GM12878 (cell line): Measurements from ENCODE around the gene PLD4. TPM values are rescaled to one million over a fixed set of nuclear protein-coding genes. Genes with fewer than 3 reads are reported as not detected.

Experiments used
- ATAC-seq: fragments of 200-7000 bp; cut with Tn5 transposase; 3 replicates; pipeline ENCODE4 v1.9.1; 2020; ENCODE audit warnings: mild to moderate bottlenecking, moderate library complexity
- BruUV-seq: library from RNA; stranded (reverse); fragments of 400-500 nt; replicated peaks from 2 replicates; lab custom pipeline; 2021; lab: Mats Ljungman, UMichigan
- CTCF ChIA-PET: fragments of 300-600 bp; sonication (Branson Sonifier 250); formaldehyde crosslinking; extraction: SDS; loops from one replicate; lab custom pipeline; 2021; ENCODE audit warnings: inconsistent platforms; lab: Yijun Ruan, JAX
- POLR2A ChIA-PET: fragments of 350-600 bp; formaldehyde crosslinking; extraction: SDS; loops from one replicate; lab custom pipeline; 2021; ENCODE audit warnings: inconsistent platforms; lab: Charles Lee
- RAD21 ChIA-PET: fragments of 300-600 bp; sonication (Branson Sonifier 250); formaldehyde crosslinking; loops from one replicate; lab custom pipeline; 2023; ENCODE audit warnings: antibody characterized with exemption; ENCODE audit not compliant: unreplicated experiment; lab: Charles Lee
- SMC1A ChIA-PET: fragments of 300-600 bp; sonication (Branson Sonifier 250); formaldehyde crosslinking; loops from one replicate; lab custom pipeline; 2023; ENCODE audit not compliant: unreplicated experiment, uncharacterized antibody; lab: Charles Lee
- DNase-seq: peaks from one replicate; pipeline ENCODE4 v3.0.0-alpha.2; 2011; ENCODE audit warnings: low read depth, low spot score
- FAIRE-seq: peaks from 3 replicates; lab custom pipeline; 2011; peaks lifted over from hg19 to GRCh38; lab: Jason Lieb, UNC
- H2AFZ ChIP-seq: 2 replicates; pipeline ENCODE4 v1.6.0; 2011; ENCODE audit warnings: low read depth, low read length, control low read depth; ENCODE audit not compliant: control insufficient read depth
- H3K27ac ChIP-seq: 2 replicates; pipeline ENCODE4 v1.5.1; 2011; ENCODE audit warnings: control low read depth; ENCODE audit not compliant: control insufficient read depth, insufficient read depth
- H3K27me3 ChIP-seq, 2 experiments: replicated peaks in 1 of 2; 2 replicates each; pipeline versions ENCODE4 v1.6.0 to v1.6.1; 2011; ENCODE audit warnings: low read length in 1 of 2; ENCODE audit not compliant: control insufficient read depth in 2 of 2, insufficient read depth in 2 of 2
- H3K36me3 ChIP-seq, 2 experiments: 2 replicates each; pipeline ENCODE4 v1.5.1; 2011; ENCODE audit warnings: low read length in 1 of 2; ENCODE audit not compliant: control insufficient read depth in 2 of 2, insufficient read depth in 2 of 2
- H3K4me1 ChIP-seq: 2 replicates; pipeline ENCODE4 v1.6.1; 2011; ENCODE audit warnings: mild to moderate bottlenecking, low read length, moderate library complexity, mixed read lengths; ENCODE audit not compliant: control insufficient read depth, insufficient read depth
- H3K4me2 ChIP-seq: 2 replicates; pipeline ENCODE4 v1.6.0; 2011; ENCODE audit warnings: control low read depth; ENCODE audit not compliant: control insufficient read depth, insufficient read depth
- H3K4me3 ChIP-seq: fragments of 200-600 bp; sonication (generic); 2 replicates; pipeline ENCODE4 v1.5.1; 2016
- H3K79me2 ChIP-seq: 2 replicates; pipeline ENCODE4 v1.6.0; 2011; ENCODE audit warnings: low read length; ENCODE audit not compliant: control insufficient read depth, insufficient read depth
- H3K9ac ChIP-seq: 2 replicates; pipeline ENCODE4 v1.8.0; 2011; ENCODE audit warnings: low read length, control low read depth, mixed read lengths; ENCODE audit not compliant: control insufficient read depth, insufficient read depth
- H3K9me3 ChIP-seq: replicated peaks from 3 replicates; pipeline ENCODE4 v1.5.1; 2011; ENCODE audit warnings: mild to moderate bottlenecking, low read length; ENCODE audit not compliant: control insufficient read depth, insufficient read depth
- H4K20me1 ChIP-seq: 2 replicates; pipeline ENCODE4 v1.6.0; 2011; ENCODE audit not compliant: control insufficient read depth, insufficient read depth
- BCL11A ChIP-seq: IDR thresholded peaks from 2 replicates; pipeline ENCODE4 v1.6.1; 2011; ENCODE audit warnings: low read depth, low read length
- MXI1 ChIP-seq: fragments of 150-350 bp; IDR thresholded peaks from 2 replicates; pipeline ENCODE4 v1.6.1; 2011; ENCODE audit warnings: low read depth, mild to moderate bottlenecking, inconsistent platforms, low read length, improper control_type of control experiment
- RUNX3 ChIP-seq: IDR thresholded peaks from 2 replicates; pipeline ENCODE4 v1.6.1; 2012; ENCODE audit warnings: low read length, inconsistent platforms
- ZNF592 ChIP-seq: fragments of 450-650 bp; IDR thresholded peaks from 2 replicates; pipeline ENCODE4 v1.6.1; 2017; ENCODE audit warnings: mild to moderate bottlenecking, moderate library complexity
- WGBS: methylation state at CpG from one replicate; pipeline ENCODE4 v1.1.6; 2016; ENCODE audit warnings: low lambda C conversion rate; ENCODE audit not compliant: insufficient replicate concordance, insufficient coverage; ENCODE audit errors: missing lambda C conversion rate; 5-methylcytosine and 5-hydroxymethylcytosine counted together
- in situ Hi-C: fragments of 300-500 bp; cut with MboI; formaldehyde crosslinking; loops from 9 replicates; pipeline ENCODE4 v1.14.3; 2018; ENCODE audit warnings: mixed read lengths
- intact Hi-C: fragments of 100-400 bp; cut with micrococcal nuclease; formaldehyde crosslinking; loops from one replicate; pipeline ENCODE4 v1.14.2; 2022; ENCODE audit not compliant: unreplicated experiment
- polyA plus RNA-seq, 11 experiments: library from polyadenylated mRNA; depleted of rRNA in 4 of 11; unstranded in 6 of 11; stranded (reverse) in 5 of 11; fragments of >200 nt; fragmentation: Nextera tagmentation in 4 of 11; fragmentation: Illumina TruSeq in 1 of 11; extraction: Ambion mirVana in 4 of 11; extraction: Trizol in 1 of 11; gene quantifications; 1 replicate in 1 of 11; 2 replicates in 10 of 11; pipeline versions ENCODE4 v1.2.1 to v1.2.3, GENCODE V29; 2011 to 2016; ENCODE audit warnings: inconsistent platforms in 2 of 11, missing spikeins in 2 of 11, low read depth in 1 of 11
- total RNA-seq, 4 experiments: library from RNA; depleted of rRNA in 3 of 4; stranded (reverse); fragments of >200 nt in 3 of 4; fragmentation: Illumina TruSeq in 1 of 4; extraction: Trizol in 1 of 4; gene quantifications; 2 replicates each; pipeline versions ENCODE4 v1.2.1 to v1.2.3, GENCODE V29; 2013 to 2021
- TF ChIP-seq, protein P1 (sequence below): fragments of 150-350 bp; IDR thresholded peaks from 2 replicates; pipeline ENCODE4 v1.6.1; 2016; ENCODE audit warnings: low read depth, low read length
- TF ChIP-seq, protein P2 (sequence below): fragments of 450-650 bp; IDR thresholded peaks from 2 replicates; pipeline ENCODE4 v1.6.1; 2016; ENCODE audit warnings: mild to moderate bottlenecking

The PLD4 gene
- total and polyA plus RNA-seq, 10 of the 15 experiments (the other 5 are each of a cell fraction or from before 2014, with no cell fraction given) = 0.20 to 57.7 (median 9.9) TPM

DNA sequence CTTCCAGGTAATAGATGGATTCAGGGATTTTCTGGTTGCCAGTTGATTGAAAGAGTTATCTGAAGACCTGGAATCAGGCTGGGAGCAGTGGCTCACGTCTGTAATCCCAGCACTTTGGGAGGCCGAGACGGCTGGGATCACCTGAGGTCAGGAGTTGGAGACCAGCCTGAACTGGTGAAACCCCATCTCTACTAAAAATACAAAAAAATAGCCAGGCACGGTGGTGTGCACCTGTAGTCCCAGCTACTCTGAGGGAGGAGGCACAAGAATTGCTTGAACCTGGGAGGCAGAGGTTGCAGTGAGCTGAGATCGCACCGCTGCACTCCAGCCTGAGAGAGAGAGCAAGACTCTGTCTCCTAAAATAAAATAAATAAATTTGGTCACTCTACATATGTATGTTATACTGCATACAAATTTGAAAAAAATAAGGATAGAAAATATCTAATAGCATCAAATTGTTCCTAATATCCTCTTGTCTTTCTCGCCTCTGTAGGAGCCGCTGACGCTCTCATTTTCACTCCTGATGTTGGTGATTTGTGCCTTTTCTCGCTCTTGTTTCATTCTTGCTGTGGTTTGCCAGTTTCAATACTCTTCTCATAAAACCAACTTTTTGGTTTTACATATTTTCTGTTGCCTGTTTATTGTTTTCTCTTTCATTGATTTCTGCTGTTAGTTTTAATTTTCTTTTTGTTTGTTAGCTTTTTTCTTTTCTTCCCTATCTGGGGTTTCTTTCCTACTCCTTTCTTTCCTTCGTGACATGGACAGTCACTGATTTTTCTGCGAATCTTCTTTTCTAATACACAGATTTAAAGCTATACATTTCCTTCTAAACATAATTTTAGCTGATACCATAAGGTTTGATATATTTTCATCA lies 23.8 kb upstream of the PLD4 start:
- no peak overlapping the region for H3K4me3 ChIP-seq
- no peak overlapping the region for H2AFZ ChIP-seq
- ChIA-PET SMC1A (no interaction called here), RAD21 (interaction anchor here (1.4 kb wide), 1 partner anchor 32 kb away, joined by 3 read pairs; no protein-coding TSS in a partner anchor), POLR2A (no interaction called here), CTCF (interaction anchor here (0.5 to 1.9 kb wide), 2 partner anchors 144 to 1549 kb away, joined by 3 to 7 read pairs; no protein-coding TSS in a partner anchor)
- in situ Hi-C loops (no loop called here), intact Hi-C loops (no loop called here)
- H4K20me1 ChIP-seq = no peaks in the 10 kb centered on the region
- H3K27ac ChIP-seq = no peak overlapping the region
- peak; percentile 65 for FAIRE-seq
- BruUV-seq = no TSS peak
- WGBS = 49% methylated on average over 12 of the region's 12 CpGs
- peaks cover 9% of the 10 kb centered on the region for H3K4me1 ChIP-seq
- peaks cover 3% of the 10 kb centered on the region in 2 experiments; a peak in 3 of 4 replicates for H3K27me3 ChIP-seq
- no peaks in the 10 kb centered on the region for H3K36me3 ChIP-seq
- H3K79me2 ChIP-seq = no peaks in the 10 kb centered on the region
- H3K9me3 ChIP-seq = peaks cover 14% of the 10 kb centered on the region
- 0 out of 2 replicates have a peak overlapping the region, but pooled peaks have one; percentile 7 for H3K4me2 ChIP-seq
- no peak for DNase-seq
- ATAC-seq = peak; percentile 55
- TF ChIP-seq MXI1 (no peak), RUNX3 (peak; percentile 74)
- TF ChIP-seq, all 136 proteins: peak for 1
- no peak overlapping the region for H3K9ac ChIP-seq

- Histone ChIP-seq H3K4me3 (no peak overlapping the region), H3K9ac (no peak overlapping the region), H3K27me3 (peaks cover 2 to 3% of the 10 kb centered on the region in 2 experiments; a peak in 3 of 4 replicates), H3K4me2 (no peak overlapping the region), H3K9me3 (peaks cover 21% of the 10 kb centered on the region), H4K20me1 (no peaks in the 10 kb centered on the region), H3K4me1 (peaks cover 9% of the 10 kb centered on the region), H2AFZ (no peak overlapping the region), H3K79me2 (no peaks in the 10 kb centered on the region), H3K36me3 (no peaks in the 10 kb centered on the region), H3K27ac (no peak overlapping the region)
- 61% methylated on average over 7 of the region's 7 CpGs for WGBS
- CTCF ChIA-PET = no interaction called here
- ATAC-seq (no peak), DNase-seq (no peak), FAIRE-seq (no peak)
- in situ Hi-C loops (no loop called here), intact Hi-C loops (no loop called here)
- BruUV-seq = no TSS peak
- RAD21 ChIA-PET = no interaction called here
- SMC1A ChIA-PET = no interaction called here
- POLR2A ChIA-PET = no interaction called here
- no peak for TF ChIP-seq ZNF592
- TF ChIP-seq BCL11A = no peak
- TF ChIP-seq, protein P1, sequence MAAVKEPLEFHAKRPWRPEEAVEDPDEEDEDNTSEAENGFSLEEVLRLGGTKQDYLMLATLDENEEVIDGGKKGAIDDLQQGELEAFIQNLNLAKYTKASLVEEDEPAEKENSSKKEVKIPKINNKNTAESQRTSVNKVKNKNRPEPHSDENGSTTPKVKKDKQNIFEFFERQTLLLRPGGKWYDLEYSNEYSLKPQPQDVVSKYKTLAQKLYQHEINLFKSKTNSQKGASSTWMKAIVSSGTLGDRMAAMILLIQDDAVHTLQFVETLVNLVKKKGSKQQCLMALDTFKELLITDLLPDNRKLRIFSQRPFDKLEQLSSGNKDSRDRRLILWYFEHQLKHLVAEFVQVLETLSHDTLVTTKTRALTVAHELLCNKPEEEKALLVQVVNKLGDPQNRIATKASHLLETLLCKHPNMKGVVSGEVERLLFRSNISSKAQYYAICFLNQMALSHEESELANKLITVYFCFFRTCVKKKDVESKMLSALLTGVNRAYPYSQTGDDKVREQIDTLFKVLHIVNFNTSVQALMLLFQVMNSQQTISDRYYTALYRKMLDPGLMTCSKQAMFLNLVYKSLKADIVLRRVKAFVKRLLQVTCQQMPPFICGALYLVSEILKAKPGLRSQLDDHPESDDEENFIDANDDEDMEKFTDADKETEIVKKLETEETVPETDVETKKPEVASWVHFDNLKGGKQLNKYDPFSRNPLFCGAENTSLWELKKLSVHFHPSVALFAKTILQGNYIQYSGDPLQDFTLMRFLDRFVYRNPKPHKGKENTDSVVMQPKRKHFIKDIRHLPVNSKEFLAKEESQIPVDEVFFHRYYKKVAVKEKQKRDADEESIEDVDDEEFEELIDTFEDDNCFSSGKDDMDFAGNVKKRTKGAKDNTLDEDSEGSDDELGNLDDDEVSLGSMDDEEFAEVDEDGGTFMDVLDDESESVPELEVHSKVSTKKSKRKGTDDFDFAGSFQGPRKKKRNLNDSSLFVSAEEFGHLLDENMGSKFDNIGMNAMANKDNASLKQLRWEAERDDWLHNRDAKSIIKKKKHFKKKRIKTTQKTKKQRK = no peak
- TF ChIP-seq, protein P2, sequence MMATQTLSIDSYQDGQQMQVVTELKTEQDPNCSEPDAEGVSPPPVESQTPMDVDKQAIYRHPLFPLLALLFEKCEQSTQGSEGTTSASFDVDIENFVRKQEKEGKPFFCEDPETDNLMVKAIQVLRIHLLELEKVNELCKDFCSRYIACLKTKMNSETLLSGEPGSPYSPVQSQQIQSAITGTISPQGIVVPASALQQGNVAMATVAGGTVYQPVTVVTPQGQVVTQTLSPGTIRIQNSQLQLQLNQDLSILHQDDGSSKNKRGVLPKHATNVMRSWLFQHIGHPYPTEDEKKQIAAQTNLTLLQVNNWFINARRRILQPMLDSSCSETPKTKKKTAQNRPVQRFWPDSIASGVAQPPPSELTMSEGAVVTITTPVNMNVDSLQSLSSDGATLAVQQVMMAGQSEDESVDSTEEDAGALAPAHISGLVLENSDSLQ = no peak
Measured at GRCh38 chr14:104903990-104904389, 20.7 kb upstream of the PLD4 start.
